Activated CD8-positive, alpha-beta memory T cell treated with anti-CD3 and anti-CD28 coated beads, Interleukin-2, amount 50 U/mL, for 24 hours (primary cell): ENCODE data around the gene PRR18.
A peak's percentile ranks its signal among the peaks of the same experiment; 100 is the strongest.
"Not testable (repeated sequence)": the region's sequence is repeated elsewhere in the genome, so short reads cannot be mapped to it uniquely, and the experiment has no call there.

Experiments
- DNase-seq: peaks from one replicate; pipeline ENCODE4 v3.0.0-alpha.2; 2020; ENCODE audit errors: extremely low read depth

Gene PRR18, protein sequence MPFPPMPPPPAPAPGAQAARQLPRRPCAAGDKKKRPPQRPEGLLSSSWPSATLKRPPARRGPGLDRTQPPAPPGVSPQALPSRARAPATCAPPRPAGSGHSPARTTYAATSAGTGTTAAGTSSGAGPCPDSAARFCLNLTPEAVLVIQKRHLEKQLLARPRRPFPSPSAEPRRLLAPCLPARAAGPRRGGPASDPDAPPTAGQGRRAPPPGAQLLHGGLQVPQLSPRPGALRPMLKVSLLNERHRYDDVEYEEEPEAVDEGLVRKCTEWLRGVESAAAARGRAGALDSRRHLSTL

GRCh38 chr6:166308033-166308768 is at the start of gene PRR18:
PRR18 (minus strand) TSS chr6:166308392; CDS start chr6:166308142, 250 bp downstream.
- DNase-seq, result no peak

- no peak for DNase-seq
Observed at GRCh38 chr6:166355552-166355951, 47.4 kb upstream of the PRR18 start.

- DNase-seq, result no peak
Observed at GRCh38 chr6:166354965-166355364, 46.8 kb upstream of the PRR18 start.

GRCh38 chr6:166354143-166354542 is 46.0 kb upstream of the PRR18 start:
- no peak for DNase-seq

GRCh38 chr6:166353507-166353906 is 45.3 kb upstream of the PRR18 start:
- no peak for DNase-seq

GRCh38 chr6:166352923-166353322 is 44.7 kb upstream of the PRR18 start:
- no peak for DNase-seq

GRCh38 chr6:166351715-166352285 is 43.6 kb upstream of the PRR18 start:
- DNase-seq, result no peak

DNA sequence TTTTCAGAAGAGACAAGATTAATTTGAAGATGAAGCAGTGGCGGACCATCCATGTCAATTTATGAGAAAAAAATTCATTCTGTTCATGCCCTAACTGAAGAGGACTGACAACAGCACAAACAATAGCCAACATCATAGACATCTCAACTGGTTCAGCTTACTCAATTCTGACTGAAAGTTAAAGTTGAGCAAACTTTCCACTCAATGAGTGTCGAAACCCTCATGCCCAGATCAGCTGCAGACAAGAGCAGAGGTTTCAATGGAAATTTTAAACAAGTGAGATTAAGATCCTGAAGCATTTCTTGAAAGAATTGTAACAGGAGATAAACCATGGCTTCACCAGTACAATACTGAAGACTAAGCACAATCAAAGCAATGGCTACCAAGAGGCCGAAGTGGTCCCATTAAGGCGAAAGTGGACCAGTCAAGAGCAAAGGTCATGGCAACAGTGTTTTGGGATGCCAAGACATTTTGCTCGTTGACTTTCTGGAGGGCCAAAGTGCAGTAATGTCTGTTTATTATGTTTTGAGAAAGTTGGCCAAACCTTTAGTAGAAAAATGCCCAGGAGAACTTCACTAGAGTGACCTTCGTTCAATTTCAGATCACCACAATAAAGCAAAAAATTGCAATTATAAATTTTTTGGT is 40.2 kb upstream of the PRR18 start:
- DNase-seq, result no peak

GRCh38 chr6:166346965-166347364 is 38.8 kb upstream of the PRR18 start:
- DNase-seq, result no peak

- no peak for DNase-seq
Observed at GRCh38 chr6:166346449-166346848, 38.3 kb upstream of the PRR18 start.

- DNase-seq, result not testable (repeated sequence)
Observed at GRCh38 chr6:166345672-166346071, 37.5 kb upstream of the PRR18 start.

DNA sequence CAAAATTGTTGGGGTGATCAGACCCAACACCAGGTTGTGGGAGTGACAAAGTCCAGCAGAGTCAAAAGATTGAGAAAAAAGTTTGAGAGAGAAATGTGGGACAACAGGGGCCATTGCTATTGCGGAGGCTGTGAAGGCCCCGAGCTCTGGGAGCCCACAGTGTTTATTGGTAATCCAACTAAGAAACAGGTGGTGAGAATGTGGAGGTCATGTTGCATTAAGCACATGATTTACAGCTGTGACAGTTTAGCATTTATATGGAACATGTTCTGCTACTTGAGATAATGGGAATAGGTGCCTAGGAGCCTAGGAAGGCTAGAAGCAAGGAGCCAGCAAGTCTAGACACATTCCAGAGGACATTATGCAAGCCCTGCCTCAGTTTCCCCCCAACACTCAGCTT is 36.7 kb upstream of the PRR18 start:
- DNase-seq, result not testable (repeated sequence)

GRCh38 chr6:166344240-166344639 is 36.0 kb upstream of the PRR18 start:
- DNase-seq, result no peak

GRCh38 chr6:166343150-166343487 is 34.9 kb upstream of the PRR18 start:
- no peak for DNase-seq

DNA sequence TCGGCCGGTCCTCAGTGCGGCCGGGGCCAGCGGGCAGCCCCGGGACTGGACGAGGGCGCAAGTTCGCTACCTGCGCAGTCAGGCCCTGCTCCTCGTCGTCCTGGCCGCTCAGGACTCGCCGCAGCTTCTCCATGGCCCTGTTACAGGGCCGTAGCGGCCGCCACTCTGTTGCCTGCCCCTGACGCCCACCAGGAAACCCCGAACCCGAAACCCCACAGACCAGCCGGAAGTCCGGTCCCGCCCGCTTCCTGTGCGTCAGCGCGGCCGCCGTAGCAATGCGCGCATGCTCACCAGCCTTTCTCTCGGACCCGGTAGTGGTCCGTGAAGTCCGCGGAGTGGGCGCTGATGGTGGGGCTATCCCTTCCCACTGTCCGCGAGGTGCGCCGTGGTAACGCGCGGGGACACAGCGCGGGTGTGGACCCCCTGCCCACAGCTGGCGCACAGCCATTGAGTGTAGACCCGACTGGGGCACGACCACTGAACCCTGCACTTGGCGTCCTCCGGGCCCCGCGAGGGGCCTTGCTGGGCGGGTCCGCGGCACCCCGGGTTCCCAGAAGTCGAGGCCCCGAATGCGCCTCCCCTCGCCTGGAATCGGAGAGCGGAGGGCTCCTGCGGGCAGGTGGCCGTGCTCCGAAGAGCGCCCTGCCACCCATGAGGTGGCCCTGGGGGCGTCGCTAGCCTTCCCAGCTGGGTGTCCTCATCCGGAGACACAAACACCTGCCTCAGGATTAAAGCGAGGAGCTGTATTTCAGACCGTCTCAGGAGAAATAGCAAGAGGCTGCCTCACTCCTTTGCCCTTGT is 34.4 kb upstream of the PRR18 start, which contains the start of gene SFT2D1:
Gene SFT2D1, minus strand, starts transcription at position 197 of the 801 bp plus-strand sequence. Its CDS starts 64 bp downstream, at position 133.
- peak; percentile 68 for DNase-seq

DNA sequence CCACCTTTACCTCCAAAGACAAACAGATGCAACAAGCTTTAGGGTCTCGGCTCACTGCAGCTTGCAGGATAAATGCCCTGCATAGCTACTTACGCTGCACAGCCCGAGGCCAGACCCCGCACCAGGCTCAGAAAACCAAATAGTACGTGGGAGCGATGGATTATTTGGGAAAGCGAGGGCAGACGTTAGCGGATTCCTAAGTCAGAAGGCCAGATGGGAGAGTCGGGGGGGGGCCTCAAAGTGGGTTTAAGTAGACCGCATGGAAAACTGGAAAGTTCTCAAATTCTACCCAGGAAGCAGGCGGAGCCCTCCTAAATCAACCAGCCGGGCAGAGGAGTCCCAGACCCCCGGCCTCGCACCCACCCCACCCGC is 33.8 kb upstream of the PRR18 start:
- DNase-seq, result no peak

DNA sequence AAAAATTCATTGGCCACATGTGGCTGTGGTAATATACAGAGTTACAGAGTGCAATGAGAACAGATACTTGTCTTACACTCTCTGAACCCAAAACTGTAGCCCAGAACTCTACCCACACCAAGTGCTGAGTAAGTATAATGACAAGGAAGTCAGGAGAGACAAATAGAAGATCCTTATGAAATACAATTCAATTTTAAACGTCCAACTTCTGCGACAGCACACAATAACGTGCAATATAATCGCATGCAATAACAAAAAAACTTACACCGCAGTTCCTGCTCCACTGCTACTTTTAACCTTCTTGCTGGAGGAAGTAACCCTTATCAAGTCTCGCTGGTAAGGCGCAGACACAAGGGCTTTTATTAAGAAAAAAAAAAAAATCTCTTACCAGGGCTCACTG is 33.3 kb upstream of the PRR18 start:
- DNase-seq, result no peak

DNA sequence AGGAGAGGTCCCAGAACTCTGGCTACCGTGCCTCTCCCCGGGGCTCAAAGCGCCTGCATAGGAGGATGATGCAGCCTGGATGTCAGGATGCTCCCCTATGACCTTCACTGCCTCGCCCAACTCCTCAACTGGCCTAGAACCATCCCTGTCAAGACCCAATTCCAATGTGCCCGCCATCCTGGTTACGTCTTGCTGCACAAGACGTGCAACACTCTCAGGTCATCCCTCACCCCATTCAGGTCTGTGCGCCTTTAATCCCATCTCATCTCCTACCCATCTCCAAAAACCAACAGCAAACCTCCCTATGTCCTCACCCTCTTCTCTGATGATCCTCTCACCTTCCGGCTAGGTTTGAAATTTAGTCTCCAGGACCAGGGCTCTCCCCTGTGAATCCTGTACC is 30.7 kb upstream of the PRR18 start:
- no peak for DNase-seq

GRCh38 chr6:166336847-166337246 is 28.7 kb upstream of the PRR18 start:
- no peak for DNase-seq

- no peak for DNase-seq
Observed at GRCh38 chr6:166335378-166336302, 27.4 kb upstream of the PRR18 start.

DNA sequence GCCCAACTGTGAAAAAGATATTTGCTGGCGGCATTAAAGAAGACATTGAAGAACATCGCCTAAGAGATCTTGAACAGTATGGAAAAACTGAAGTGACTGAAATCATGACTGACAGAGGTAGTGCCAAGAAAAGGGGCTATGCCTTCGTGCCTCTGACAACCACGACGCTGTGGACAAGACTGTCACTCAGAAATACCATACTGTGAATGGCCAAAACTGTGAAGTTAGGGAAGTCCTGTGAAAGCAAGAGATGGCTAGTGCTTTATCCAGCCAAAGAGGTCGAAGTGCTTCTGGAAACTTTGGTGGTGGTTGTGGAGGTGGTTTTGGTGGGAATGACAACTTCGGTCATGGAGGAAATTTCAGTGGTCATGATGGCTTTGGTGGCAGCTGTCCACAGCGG is 26.7 kb upstream of the PRR18 start:
- DNase-seq, result no peak
